Mesothelial cell of epicardium (in vitro differentiated cells): ENCODE data around the gene METTL1. TPM values are rescaled to one million over a fixed set of nuclear protein-coding genes. Genes with fewer than 3 reads are reported as not detected.

Source experiments
- DNase-seq, 2 experiments: peaks; one replicate each; pipeline ENCODE4 v3.0.0; 2021; ENCODE audit warnings: low spot score in 2 of 2; ENCODE audit not compliant: unreplicated experiment in 2 of 2
- H3K27ac Mint-ChIP-seq: 2 replicates; pipeline ENCODE4 v1.8.0; 2021; ENCODE audit warnings: mixed read lengths
- H3K27me3 Mint-ChIP-seq: 2 replicates; pipeline ENCODE4 v1.8.0; 2021; ENCODE audit warnings: low read depth, mixed read lengths
- H3K36me3 Mint-ChIP-seq: 2 replicates; pipeline ENCODE4 v1.8.0; 2021; ENCODE audit warnings: mixed read lengths
- H3K4me1 Mint-ChIP-seq: 2 replicates; pipeline ENCODE4 v1.8.0; 2021; ENCODE audit warnings: mixed read lengths
- H3K4me3 Mint-ChIP-seq: 2 replicates; pipeline ENCODE4 v1.8.0; 2021; ENCODE audit warnings: mild to moderate bottlenecking, moderate library complexity, mixed read lengths
- H3K9me3 Mint-ChIP-seq: 2 replicates; pipeline ENCODE4 v1.8.0; 2021; ENCODE audit warnings: mixed read lengths
- CTCF ChIP-seq: fragments of 200-600 bp; sonication (generic); IDR thresholded peaks from one replicate; pipeline ENCODE4 v1.5.0; 2021; ENCODE audit warnings: antibody characterized with exemption; ENCODE audit not compliant: unreplicated experiment
- total RNA-seq: library from RNA; stranded (reverse); gene quantifications from 3 replicates; pipeline ENCODE4 v1.2.1, GENCODE V29; 2021

Gene METTL1
- total RNA-seq, 1 donor from 2014 or later = 32.3 TPM

- Mint-ChIP-seq H3K27ac (no peak overlapping the region), H3K36me3 (peaks cover 17% of the 10 kb centered on the region), H3K9me3 (no peaks in the 10 kb centered on the region), H3K4me1 (no peaks in the 10 kb centered on the region), H3K27me3 (no peaks in the 10 kb centered on the region), H3K4me3 (no peak overlapping the region)
- no peak for DNase-seq
- TF ChIP-seq CTCF = no peak
Measured at GRCh38 chr12:57809425-57809824, 37.5 kb upstream of the METTL1 start.

GRCh38 chr12:57808351-57808750 is 36.4 kb upstream of the METTL1 start:
- no peak overlapping the region for H3K27ac Mint-ChIP-seq
- no peaks in the 10 kb centered on the region for H3K9me3 Mint-ChIP-seq
- H3K36me3 Mint-ChIP-seq = peaks cover 17% of the 10 kb centered on the region
- no peak overlapping the region for H3K4me3 Mint-ChIP-seq
- no peaks in the 10 kb centered on the region for H3K4me1 Mint-ChIP-seq
- H3K27me3 Mint-ChIP-seq = no peaks in the 10 kb centered on the region
- no peak for TF ChIP-seq CTCF
- DNase-seq = no peak

- Mint-ChIP-seq H3K4me1 (no peaks in the 10 kb centered on the region), H3K27me3 (no peaks in the 10 kb centered on the region), H3K27ac (no peak overlapping the region), H3K36me3 (peaks cover 15% of the 10 kb centered on the region), H3K9me3 (no peaks in the 10 kb centered on the region), H3K4me3 (no peak overlapping the region)
- DNase-seq = no peak
- no peak for TF ChIP-seq CTCF
Measured at GRCh38 chr12:57807285-57807684, 35.4 kb upstream of the METTL1 start.

- H3K4me1 Mint-ChIP-seq = no peaks in the 10 kb centered on the region
- no peak for TF ChIP-seq CTCF
- H3K27me3 Mint-ChIP-seq = no peaks in the 10 kb centered on the region
- peaks cover 13% of the 10 kb centered on the region for H3K36me3 Mint-ChIP-seq
- H3K9me3 Mint-ChIP-seq = no peaks in the 10 kb centered on the region
- no peak for DNase-seq
- H3K4me3 Mint-ChIP-seq = no peak overlapping the region
- H3K27ac Mint-ChIP-seq = no peak overlapping the region
Measured at GRCh38 chr12:57806677-57807076, 34.8 kb upstream of the METTL1 start.

GRCh38 chr12:57803319-57803893 is 31.5 kb upstream of the METTL1 start:
- H3K4me3 Mint-ChIP-seq = no peak overlapping the region
- no peaks in the 10 kb centered on the region for H3K9me3 Mint-ChIP-seq
- H3K27ac Mint-ChIP-seq = no peak overlapping the region
- peak; percentile 51 for TF ChIP-seq CTCF
- H3K27me3 Mint-ChIP-seq = no peaks in the 10 kb centered on the region
- peaks cover 17% of the 10 kb centered on the region for H3K36me3 Mint-ChIP-seq
- no peaks in the 10 kb centered on the region for H3K4me1 Mint-ChIP-seq
- peak in 1 of 2 experiments; percentile 49 for DNase-seq

- H3K27ac Mint-ChIP-seq = no peak overlapping the region
Measured at GRCh38 chr12:57802607-57803006, 30.7 kb upstream of the METTL1 start.

More at GRCh38 chr12:57802607-57803006, 30.7 kb upstream of the METTL1 start:
- Mint-ChIP-seq H3K4me1 (no peaks in the 10 kb centered on the region), H3K4me3 (no peak overlapping the region), H3K36me3 (peaks cover 17% of the 10 kb centered on the region), H3K9me3 (no peaks in the 10 kb centered on the region), H3K27me3 (no peaks in the 10 kb centered on the region)
- no peak for TF ChIP-seq CTCF
- DNase-seq = no peak
